HG03565 (cell line): ENCODE results near the gene SHPK.

Experiments used
- ATAC-seq: cut with Tn5 transposase; IDR thresholded peaks from one replicate; pipeline ENCODE4 v1.9.1; 2021; ENCODE audit warnings: mild to moderate bottlenecking, moderate library complexity; ENCODE audit not compliant: unreplicated experiment

The SHPK gene

GRCh38 chr17:3558603-3559269 is 77.3 kb downstream of the SHPK start:
- peak; percentile 61 for ATAC-seq
